SK-N-MC (cell line): Measurements from ENCODE around the gene TBC1D22B.
A peak's percentile ranks its signal among the peaks of the same experiment; 100 is the strongest.

ENCODE experiments used
- DNase-seq: peaks from one replicate; pipeline ENCODE4 v3.0.0-alpha.2; 2011; ENCODE audit warnings: low read depth, low spot score
- H3K27ac ChIP-seq: fragments of 200-600 bp; sonication (generic); 2 replicates; pipeline ENCODE4 v1.5.1; 2016; ENCODE audit warnings: mixed run types
- H3K36me3 ChIP-seq: fragments of 200-600 bp; sonication (generic); 2 replicates; pipeline ENCODE4 v1.6.1; 2017; ENCODE audit warnings: antibody characterized with exemption, low read length, mixed read lengths; ENCODE audit not compliant: insufficient read depth
- H3K4me3 ChIP-seq: fragments of 200-600 bp; sonication (generic); 2 replicates; pipeline ENCODE4 v1.5.1; 2016
- H3K9ac ChIP-seq: fragments of 200-600 bp; sonication (generic); 2 replicates; pipeline ENCODE4 v1.8.0; 2017; ENCODE audit warnings: mixed run types, mixed read lengths; ENCODE audit not compliant: insufficient read length
- H3K9me3 ChIP-seq: fragments of 200-600 bp; sonication (generic); 2 replicates; pipeline ENCODE4 v1.6.1; 2017; ENCODE audit warnings: low read depth, mild to moderate bottlenecking, antibody characterized with exemption, low read length, moderate library complexity, mixed read lengths
- EZH2 ChIP-seq: fragments of 200-600 bp; sonication (generic); IDR thresholded peaks from one replicate; pipeline ENCODE4 v1.6.1; 2017; ENCODE audit warnings: antibody characterized with exemption
- FOXP2 ChIP-seq: optimal IDR thresholded peaks from 2 replicates; pipeline ENCODE3; 2011; ENCODE audit warnings: mild to moderate bottlenecking, moderate library complexity; ENCODE audit not compliant: insufficient read depth; ENCODE audit errors: extremely low read length, control extremely low read depth
- POLR2AphosphoS5 ChIP-seq: IDR thresholded peaks from 2 replicates; pipeline ENCODE4 v1.6.1; 2012; ENCODE audit warnings: mild to moderate bottlenecking, low read depth, low read length, borderline replicate concordance

The TBC1D22B gene

DNA sequence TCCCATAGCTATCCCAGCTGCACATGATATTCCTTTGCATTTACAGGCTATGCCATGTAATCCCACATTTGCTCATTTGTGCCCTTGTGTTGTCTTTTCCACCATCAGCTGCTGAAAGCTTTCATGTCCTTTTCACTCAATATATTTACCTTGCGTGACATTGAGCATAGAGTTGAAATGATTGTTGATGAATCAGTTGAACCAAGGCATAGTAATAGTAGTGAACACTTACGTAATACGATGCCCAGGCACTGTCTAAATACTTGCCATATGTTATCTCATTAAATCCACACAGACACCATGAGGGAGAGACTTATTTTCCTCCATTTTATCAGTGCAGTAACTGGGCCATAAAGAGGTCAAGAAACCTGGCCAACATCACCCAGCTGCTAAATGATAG, 109.3 kb downstream of the TBC1D22B start:
- Histone ChIP-seq H3K27ac (no peak overlapping the region), H3K4me3 (no peak overlapping the region), H3K9me3 (no peaks in the 10 kb centered on the region), H3K9ac (no peak overlapping the region), H3K36me3 (peaks cover 39% of the 10 kb centered on the region)
- TF ChIP-seq EZH2, result no peak
- DNase-seq, result no peak

DNA sequence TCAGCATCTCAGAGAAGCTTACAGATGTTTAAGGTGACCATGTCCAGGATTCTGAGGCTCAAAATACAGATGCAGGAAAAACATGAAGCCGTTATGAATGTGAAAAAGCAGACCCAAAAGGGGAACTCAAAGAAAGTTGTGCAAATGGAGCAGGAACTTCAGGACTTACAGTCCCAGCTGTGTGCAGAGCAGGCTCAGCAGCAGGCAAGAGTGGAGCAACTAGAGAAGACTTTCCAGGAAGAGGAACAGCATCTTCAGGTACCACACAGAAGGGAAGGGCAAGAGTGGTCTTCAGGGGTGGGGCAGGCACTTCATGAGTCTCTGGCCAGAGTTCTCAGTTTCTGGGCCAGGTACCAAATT, 111.4 kb downstream of the TBC1D22B start:
- Histone ChIP-seq H3K9ac (no peak overlapping the region), H3K36me3 (peaks cover 25% of the 10 kb centered on the region), H3K27ac (no peak overlapping the region), H3K4me3 (no peak overlapping the region), H3K9me3 (no peaks in the 10 kb centered on the region)
- TF ChIP-seq EZH2 (no peak), POLR2AphosphoS5 (no peak), FOXP2 (no peak)
- DNase-seq, result no peak

DNA sequence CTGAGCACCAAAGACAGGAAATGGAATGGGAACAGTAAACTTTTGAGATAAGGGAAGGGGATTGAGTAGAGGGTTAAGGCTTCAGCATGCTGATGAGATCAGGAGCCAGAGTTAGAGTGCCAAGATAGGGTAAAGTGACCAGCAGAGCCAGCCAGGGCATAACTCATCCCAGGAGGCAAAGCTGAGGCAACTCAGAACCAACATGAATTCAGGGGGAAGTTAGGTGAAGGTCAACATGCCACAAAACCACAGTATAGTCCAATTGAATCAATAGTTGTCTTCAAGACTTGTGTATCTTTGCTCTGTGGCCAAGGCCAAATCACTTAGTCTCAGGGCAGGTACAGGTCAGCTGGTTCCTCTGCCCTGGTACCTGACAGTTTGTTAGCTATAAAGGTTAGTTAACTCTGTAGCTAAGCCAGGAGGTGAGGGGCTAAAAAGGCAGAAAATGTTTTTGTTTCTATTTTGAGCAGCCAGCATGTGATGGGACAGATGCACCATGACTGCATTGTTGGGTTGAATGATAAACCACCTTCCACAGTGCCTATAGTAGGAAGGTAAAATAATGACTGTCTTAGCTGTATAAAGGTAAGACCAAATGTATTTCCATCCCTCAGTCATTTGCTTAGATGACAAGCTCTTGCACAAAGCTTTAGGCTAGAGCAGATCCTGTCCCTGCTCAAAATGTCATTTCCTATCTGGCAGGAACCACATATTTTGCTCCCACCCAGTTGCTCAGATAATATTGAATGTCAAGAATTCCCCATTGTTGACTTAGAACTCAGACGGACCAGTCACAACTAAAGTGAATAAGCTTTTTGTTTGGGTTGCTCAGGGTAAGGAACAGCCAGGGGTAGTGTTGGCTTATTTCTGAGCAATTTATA, 112.0 kb downstream of the TBC1D22B start:
- Histone ChIP-seq H3K9me3 (no peaks in the 10 kb centered on the region), H3K36me3 (peaks cover 28% of the 10 kb centered on the region), H3K4me3 (no peak overlapping the region), H3K27ac (no peak overlapping the region), H3K9ac (no peak overlapping the region)
- DNase-seq, result no peak
- TF ChIP-seq EZH2 (no peak), FOXP2 (no peak)

DNA sequence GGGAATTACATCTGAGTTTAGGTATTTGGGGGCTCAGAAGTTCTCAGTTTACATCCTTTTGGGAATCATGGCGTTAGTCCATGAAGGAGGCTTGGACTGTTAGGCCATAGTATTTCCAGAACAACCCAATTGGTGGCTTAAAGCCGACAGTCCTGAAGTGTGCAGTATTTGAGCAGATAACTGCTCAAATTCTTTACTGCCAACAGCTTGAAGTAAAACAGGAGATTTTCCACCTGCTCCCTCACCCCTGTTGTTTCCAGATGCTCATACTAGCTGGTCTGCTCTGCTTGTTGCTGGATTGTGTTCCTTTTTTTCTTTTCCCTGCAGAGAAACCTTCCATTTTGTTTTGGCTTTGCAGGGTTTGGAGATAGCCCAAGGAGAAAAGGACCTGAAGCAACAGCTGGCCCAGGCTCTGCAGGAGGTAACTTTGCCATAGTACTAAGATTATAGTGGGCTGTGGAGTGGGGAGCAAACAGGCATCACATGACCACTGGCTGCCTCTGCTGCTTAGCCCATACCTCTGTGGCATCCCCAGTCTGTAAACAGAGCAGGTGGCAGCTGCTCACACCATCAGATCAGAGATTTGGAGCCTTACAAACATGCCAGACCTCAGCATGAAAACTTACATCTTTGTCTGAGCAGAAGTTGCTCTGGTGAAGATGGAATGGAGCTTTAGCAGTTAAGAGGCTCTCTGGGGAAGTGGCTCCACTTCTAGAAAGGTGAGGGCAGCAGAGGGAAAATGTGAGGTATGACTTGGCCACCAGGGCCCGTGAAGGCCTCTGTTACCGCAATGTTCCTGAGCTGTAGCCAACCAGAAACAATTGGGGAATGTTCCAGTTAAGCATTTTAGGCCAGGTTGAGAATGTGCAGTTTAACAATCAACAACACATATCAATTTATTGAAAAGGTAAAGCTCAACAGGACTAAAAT, 113.8 kb downstream of the TBC1D22B start:
- TF ChIP-seq FOXP2 (no peak), EZH2 (no peak), POLR2AphosphoS5 (no peak)
- Histone ChIP-seq H3K9ac (no peak overlapping the region), H3K9me3 (no peaks in the 10 kb centered on the region), H3K36me3 (peaks cover 34% of the 10 kb centered on the region), H3K4me3 (no peak overlapping the region), H3K27ac (peak overlapping the region; percentile 28; the same call in 1 of the 2 replicates)
- no peak for DNase-seq

DNA sequence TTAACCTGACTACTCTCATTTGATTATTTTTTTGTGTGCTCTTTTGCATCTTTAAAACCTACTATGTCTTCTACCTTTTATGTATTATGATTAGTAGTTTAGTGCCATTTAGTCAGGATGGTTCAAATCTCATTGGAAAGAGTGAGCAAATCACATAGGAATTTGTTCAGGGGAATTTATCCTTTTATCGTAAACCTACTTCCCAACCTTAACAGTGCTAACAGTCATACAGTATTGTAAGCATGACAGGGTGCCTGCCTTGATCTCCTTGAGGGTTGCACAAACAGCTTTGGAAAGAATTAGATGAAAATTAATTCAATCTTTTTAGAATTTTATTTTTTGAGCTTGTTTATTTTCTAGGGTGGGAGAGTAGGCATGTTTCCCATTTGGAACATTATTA, 114.5 kb downstream of the TBC1D22B start:
- Histone ChIP-seq H3K36me3 (peaks cover 34% of the 10 kb centered on the region), H3K9ac (no peak overlapping the region), H3K9me3 (no peaks in the 10 kb centered on the region), H3K4me3 (no peak overlapping the region), H3K27ac (peak overlapping the region; percentile 28; the same call in 1 of the 2 replicates)
- no peak for TF ChIP-seq EZH2
- TF ChIP-seq FOXP2, result no peak
- TF ChIP-seq POLR2AphosphoS5, result no peak
- DNase-seq, result no peak

DNA sequence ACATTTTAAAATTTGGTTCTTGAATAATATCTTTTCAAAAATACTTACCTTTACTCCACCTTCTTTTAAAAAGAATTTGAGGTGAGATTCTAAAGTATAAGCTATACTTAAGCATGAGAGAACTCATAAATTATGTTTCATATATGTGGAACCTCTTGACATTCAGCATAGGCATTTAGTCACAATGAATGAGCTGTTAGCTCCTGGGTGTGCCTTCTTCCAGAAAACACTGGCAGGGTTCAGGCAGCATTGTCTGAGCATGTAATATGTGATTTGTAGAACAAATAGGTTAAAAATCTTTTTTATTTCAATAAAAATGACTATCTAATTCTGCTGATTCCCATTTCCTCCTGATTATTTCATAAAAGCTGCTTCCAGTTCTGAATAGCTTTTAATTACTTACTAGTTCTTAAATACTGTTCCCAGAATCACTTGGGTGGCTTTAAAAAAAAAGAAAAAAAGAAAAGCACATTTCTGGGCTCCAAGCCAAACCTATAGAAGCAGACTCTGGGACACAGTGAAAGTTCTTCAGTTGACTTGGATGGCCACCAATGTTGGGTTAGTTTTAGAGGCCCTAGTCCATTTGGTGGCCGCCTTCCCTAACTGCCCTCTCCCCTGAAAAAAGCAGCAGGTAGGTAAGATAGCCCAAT, 116.4 kb downstream of the TBC1D22B start:
- Histone ChIP-seq H3K4me3 (no peak overlapping the region), H3K36me3 (peaks cover 29% of the 10 kb centered on the region), H3K9me3 (no peaks in the 10 kb centered on the region), H3K27ac (peak overlapping the region; percentile 42), H3K9ac (no peak overlapping the region)
- TF ChIP-seq FOXP2 (no peak), POLR2AphosphoS5 (no peak), EZH2 (no peak)
- no peak for DNase-seq

DNA sequence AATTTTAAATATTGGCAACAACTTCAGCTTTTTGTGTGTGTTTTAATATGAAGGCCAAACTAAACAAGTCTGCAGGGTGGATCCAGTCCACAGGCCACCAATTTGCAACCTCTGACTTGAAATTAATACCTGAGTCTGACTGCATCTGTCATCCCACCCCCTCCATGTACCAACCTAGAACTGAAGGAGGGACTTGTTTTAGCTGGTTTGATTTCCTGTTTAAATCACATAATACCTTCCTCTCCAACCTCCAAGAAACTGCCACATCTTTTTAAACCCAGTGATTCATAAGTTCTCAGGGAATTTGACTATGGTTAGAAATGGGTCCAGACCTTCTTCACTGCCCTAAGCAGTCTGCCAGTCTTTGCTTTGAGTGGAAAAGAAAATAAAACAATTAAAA, 117.8 kb downstream of the TBC1D22B start:
- DNase-seq, result no peak
- H3K9me3 ChIP-seq, result no peaks in the 10 kb centered on the region
- no peak for TF ChIP-seq FOXP2
- no peak for TF ChIP-seq EZH2
- no peak for TF ChIP-seq POLR2AphosphoS5
- no peak overlapping the region for H3K4me3 ChIP-seq
- no peak overlapping the region for H3K27ac ChIP-seq
- H3K36me3 ChIP-seq, result peaks cover 17% of the 10 kb centered on the region
- no peak overlapping the region for H3K9ac ChIP-seq

DNA sequence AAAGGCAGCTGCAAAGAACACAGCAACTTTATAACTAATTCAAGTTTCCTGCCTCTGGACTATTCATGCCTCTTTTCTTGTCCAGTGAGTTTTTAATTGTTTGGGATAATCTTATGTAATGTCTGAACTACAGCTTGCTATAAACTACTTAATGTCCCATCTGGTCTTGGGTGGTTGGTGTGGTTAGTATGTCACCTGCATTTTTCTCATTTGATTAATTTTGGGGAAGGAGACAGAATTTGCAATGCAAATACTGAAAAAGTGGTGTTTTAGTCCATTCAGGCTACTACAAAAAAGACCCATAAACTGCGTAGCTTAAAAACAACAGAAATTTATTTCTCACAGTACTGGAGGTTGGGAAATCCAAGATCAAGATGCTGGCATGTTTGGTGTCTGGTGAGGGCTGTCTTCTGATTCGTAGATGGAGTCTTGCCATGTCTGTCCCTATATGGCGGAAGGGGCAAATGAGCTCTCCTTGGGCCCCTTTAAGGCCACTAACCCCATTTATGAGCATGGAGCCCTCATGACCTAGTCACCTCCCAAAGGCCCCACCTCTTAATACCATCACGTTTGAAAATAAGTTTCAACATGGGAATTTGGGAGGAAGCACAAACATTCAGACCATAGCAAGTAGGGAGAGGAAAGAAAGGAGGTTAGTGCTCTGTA, 118.6 kb downstream of the TBC1D22B start:
- no peaks in the 10 kb centered on the region for H3K9me3 ChIP-seq
- TF ChIP-seq EZH2, result no peak
- no peak for TF ChIP-seq FOXP2
- no peak for TF ChIP-seq POLR2AphosphoS5
- H3K27ac ChIP-seq, result no peak overlapping the region
- H3K36me3 ChIP-seq, result peaks cover 17% of the 10 kb centered on the region
- H3K9ac ChIP-seq, result no peak overlapping the region
- no peak overlapping the region for H3K4me3 ChIP-seq
- no peak for DNase-seq
